ENCODE results near the gene METTL21C.

METTL21C gene

DNA sequence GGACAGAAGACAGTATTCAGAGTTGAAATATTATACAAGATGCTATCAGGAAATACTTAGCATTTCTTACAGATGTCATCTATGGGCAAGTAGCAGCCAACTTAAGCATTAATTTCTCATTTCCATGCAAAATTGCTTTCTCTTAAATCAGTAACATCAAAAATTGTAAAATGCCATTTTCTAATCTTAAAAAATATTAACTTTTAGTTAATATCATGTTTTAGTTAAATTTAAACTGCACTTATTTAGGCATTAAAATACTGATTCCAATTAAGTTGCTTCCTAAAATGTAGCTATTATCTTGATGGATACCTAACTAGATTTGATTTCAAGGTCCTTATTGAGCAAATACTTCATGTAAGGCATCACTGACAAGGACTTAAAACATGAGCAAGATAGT is 27.8 kb downstream of the METTL21C start:
- no peak for DNase-seq (ENCODE audit: low read depth in 2 of 2)

DNA sequence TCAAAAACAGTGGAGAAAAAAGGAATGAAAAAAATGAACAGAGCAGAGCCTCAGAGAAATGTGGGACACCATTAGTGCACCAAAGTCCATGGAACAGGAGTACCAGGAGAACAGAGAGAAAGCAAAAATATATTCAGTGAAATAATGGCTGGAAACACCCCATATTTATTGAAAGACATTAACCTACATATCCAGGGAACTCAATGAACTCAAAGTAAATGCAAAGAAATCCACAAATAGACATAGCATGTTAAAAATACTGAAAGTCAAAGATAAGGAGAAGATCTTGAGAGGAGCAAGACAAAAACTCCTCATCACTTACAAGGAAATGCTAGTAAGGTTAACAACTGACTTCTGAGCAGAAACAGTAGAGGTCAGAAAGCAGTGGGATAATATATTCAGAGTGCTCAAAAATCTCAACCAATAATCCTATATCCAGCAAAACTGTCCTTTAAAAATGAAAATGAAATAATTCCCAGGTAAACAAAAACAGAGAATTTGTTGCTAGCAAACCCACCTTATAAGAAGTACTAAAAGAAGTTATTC is 35.6 kb downstream of the METTL21C start:
- no peak for DNase-seq (ENCODE audit: low read depth in 2 of 2)

DNA sequence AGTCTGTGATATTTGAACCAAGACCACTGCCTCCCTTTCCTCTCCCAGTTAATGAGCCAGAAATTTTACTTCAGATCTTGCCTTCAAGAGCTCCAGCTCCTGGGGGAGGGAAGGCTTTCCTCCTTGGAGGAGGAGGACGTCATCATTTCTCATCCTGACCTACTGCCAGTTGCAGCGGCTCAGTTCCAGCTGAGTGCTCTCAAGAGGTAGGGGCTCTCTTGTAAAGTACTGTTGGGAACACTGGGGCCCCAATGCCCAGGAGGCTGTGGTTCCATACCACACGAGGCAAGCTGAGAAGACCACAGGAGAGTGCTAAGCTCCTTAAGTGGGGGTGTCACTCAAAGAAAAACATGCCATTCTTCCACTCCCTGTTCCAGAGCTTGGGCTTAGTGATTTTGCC is 36.2 kb downstream of the METTL21C start:
- DNase-seq (ENCODE audit: low read depth in 2 of 2): no peak

DNA sequence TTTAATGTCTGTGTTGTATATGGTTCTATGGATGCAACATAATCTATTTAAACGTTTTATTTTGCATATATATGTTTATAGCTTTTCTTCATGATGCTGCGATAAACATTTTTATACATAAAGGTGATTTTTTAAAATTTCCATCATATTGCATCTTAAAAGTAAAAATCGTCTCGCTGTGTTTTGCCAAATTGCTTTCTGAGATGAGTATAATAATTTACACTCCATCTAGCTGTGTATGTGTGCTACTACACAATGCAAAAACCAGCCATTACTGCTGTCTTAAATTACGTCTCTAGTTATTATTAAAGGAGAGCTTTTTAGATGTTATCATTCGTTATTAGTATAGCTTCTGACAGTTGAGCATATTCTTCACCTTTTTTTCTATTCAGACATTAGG is 37.2 kb downstream of the METTL21C start:
- DNase-seq (ENCODE audit: low read depth in 2 of 2): no peak

DNA sequence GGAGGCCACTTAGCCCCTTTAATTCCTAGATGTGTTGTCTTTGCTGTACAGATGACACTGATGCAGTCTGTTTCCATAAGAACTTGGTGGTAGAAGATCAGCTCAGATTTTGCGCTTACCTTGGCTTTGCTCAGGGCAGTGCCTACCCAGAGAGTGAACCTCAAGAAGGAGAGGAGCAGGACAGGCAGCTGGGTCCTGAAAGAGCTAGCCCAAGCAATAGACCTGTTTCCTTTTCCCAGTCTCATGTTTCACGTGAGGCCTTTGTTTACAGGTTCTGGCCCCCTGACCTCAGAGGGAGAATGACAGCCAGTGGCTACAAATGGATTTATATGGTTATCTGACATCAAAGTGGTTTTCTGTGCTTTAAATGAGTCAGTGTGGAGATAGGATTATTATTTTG is 40.1 kb downstream of the METTL21C start:
- no peak for DNase-seq (ENCODE audit: low read depth in 2 of 2)

DNA sequence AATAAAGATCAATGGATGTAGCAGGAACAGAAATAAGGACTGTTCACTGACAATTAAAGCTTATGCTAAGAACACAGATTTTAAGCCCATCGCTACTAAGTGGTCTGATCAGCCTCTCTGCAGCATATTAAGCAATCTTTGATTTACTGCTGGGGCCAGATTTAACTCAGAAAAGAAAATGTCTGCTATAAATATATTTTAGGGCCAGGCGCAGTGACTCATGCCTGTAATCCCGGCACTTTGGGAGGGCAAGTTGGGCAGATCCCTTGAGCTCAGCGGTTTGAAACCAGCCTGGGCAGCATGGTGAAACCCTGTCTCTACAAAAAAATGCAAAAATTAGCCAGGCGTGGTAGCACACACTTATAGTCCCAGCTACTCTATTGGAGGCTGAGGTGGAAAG is 43.0 kb downstream of the METTL21C start:
- no peak for DNase-seq (ENCODE audit: low read depth in 2 of 2)

DNA sequence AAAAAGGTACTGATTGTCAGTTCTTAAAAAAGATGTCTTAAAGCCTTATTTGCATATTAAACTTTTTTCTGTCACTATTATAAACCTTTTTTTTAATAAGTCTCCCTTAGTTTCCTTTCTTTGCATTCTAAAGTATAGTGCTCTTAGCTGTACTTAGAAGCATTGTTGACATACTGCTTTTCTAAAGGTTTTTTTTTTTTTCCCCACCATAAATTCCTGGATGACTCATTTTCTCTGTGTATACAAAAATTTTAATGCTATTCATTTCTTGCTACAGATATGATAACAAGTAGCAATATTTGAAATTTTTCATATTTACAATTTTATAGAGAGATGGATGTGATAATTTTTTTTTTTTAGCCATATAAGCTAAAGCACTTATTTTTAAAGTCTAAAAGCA is 43.5 kb downstream of the METTL21C start:
- no peak for DNase-seq (ENCODE audit: low read depth in 2 of 2)

DNA sequence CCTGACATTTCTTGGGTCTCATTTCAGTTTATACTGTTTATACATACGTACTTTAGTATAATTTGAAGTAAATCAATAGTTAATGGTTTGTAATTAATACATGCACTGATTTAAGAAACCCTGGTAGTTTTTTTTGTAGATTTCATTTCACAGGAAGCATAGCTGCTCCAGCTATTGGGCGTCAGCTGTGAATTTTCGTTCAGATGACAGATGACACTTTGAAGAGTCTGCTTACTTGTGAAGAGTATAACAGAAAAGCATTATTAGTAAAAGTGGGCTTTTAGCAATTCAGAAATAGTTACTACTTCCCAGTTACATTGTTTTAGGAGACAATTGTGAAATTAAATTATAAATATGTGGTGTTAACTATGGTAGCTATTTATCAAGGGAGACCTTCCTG is 44.4 kb downstream of the METTL21C start:
- no peak for DNase-seq (ENCODE audit: low read depth in 2 of 2)

DNA sequence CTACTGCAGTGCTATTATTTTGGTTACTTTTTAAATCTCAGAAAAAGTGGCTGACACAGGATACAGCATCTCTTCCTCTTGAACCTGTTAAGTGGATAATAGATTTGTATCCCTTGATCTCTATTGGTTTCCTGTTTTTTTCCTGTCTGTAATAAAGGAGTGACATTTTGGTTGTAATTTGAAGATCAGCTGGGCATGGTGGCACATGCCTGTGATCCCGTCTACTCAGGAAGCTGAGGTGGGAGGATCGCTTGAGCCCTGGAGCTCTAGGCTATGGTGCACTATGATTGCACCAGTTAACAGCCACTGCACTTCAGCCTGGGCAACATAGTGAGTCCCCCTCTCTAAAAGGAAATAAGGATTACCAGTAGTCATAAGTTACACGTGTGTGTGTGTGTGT is 46.8 kb downstream of the METTL21C start:
- no peak for DNase-seq (ENCODE audit: low read depth in 2 of 2)

DNA sequence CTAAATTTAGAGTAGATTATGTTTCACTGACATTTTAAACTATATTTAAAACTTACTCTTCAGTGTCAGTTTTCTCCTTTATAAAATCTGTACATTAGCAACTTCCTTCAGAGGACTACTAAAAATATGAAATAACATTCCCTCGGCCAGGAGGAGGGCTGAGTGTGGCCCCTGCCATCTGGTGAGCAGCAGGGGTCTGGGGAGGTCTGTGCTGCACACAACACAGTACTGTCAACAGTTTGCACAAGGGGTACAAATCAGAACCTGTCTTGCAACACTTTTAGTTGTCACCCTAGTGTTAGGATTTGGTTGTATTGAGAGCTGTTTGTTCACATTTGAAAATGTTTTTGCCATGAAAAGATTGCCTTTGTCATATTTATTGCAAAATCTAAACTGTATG is 49.1 kb downstream of the METTL21C start:
- no peak for DNase-seq (ENCODE audit: low read depth in 2 of 2)

DNA sequence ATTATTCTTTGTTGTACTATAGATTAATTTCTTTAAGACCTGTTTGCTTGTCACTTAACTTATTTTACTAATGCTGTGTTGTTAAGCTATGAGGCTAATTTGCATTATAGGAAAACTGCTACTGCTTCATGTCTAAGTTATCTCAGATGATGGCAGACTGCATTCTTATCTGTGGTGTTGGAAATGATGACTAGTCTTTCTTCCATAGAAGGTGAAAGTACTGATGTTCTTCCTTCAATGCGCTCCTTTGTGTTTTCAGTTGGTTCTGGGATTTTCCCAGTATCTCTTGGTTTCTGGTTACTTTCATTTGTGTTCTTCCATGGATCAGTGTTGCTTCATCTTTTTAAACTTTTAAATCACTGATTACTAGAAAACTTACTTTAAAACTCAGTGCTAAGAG is 51.2 kb downstream of the METTL21C start:
- DNase-seq (ENCODE audit: low read depth in 2 of 2): no peak

DNA sequence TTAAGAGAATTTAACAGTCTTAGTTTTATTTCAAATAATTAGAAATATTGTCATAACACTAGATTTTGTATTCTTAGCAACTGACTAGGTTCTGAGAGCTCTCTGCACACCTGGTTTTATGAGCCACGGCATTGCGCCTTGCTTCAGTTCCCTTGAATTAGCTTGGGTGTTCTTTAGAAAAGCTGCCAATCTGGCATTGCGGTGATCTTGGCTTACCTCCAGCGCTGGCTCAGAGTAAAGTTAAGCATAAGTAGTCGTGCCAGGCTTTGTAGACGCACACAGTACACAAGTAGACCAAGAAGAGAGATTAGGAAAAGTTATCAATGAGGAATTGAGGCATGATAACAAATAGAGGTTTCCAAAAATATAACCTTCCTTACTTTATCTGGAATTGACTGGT is 52.4 kb downstream of the METTL21C start:
- no peak for DNase-seq (ENCODE audit: low read depth in 2 of 2)

DNA sequence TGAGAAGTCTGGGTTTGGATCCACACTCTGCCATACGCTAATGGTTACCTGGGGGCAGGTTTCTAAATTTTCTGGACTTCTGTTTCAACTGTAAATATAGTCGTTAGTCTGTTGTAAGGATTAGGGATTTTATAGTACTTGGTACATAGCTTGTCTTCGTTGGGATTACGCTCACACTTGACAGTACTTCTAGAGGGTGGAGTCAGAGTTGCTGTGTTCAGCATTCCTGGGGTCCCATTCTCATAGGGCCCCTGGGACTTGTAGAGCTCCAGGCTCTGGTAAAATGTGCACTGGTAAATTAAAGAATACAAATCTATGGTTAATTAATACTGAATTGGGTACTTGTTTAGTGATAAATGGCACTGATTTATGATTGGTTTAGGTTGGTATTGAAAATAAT is 52.8 kb downstream of the METTL21C start:
- DNase-seq (ENCODE audit: low read depth in 2 of 2): no peak

DNA sequence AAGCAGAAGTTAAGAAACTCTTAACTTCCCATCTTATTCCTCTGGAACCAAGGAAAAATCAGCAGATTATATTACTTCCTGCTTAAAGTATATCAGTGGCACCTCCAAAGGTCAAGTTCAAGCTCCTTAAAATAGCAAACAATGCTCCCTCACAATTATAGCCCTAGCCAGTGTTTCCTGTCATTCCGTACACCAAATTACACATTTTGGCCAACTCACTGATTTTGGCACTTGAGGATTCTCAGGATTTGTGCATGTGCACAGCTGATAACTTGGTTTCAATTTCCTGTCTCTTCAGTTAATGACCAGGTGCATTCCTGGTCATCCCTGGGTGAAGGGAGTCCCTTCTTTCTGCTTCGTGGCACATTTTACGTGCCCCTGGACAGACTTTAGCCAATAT is 56.1 kb downstream of the METTL21C start:
- no peak for DNase-seq (ENCODE audit: low read depth in 2 of 2)
